Measurements from ENCODE around the gene F3. TPM values are rescaled to one million over a fixed set of nuclear protein-coding genes. Genes with fewer than 3 reads are reported as not detected.

The F3 gene
- total and polyA plus RNA-seq, 4 experiments from 2014 or later = 0.22 to 0.44 TPM; not detected in 2

GRCh38 chr1:94562519-94563260 lies 21.1 kb upstream of the F3 start:
- H3K9me3 ChIP-seq (ENCODE audit: control insufficient read depth in 1 of 2, low read length in 2 of 2) = no peaks in the 10 kb centered on the region
- H3K27me3 Mint-ChIP-seq = peaks cover 2% of the 10 kb centered on the region in 2 donors
- H3K36me3 ChIP-seq (ENCODE audit: insufficient read depth, low read length) = no peaks in the 10 kb centered on the region
- CTCF ChIA-PET (ENCODE audit: partially characterized antibody) = no interaction called here
- DNase-seq = no peak
- H3K4me3 Mint-ChIP-seq = no peak overlapping the region
- POLR2A ChIA-PET (ENCODE audit: partially characterized antibody) = no interaction called here
- H3K4me1 Mint-ChIP-seq = no peaks in the 10 kb centered on the region
- H3K36me3 Mint-ChIP-seq = peaks cover 0 to 2% of the 10 kb centered on the region in 2 donors
- peaks cover 0 to 6% (median 1%) of the 10 kb centered on the region in 8 donors for H3K9me3 Mint-ChIP-seq
- no peak overlapping the region for H3K27ac ChIP-seq (ENCODE audit: low read depth, low read length)
- H3K4me3 ChIP-seq (ENCODE audit: low read length in 2 of 2) = no peak overlapping the region
- no peaks in the 10 kb centered on the region for H3K27me3 ChIP-seq (ENCODE audit: insufficient read depth, low read length)
- intact Hi-C loops (cut with micrococcal nuclease) = no loop called here
- no peaks in the 10 kb centered on the region for H3K4me1 ChIP-seq (ENCODE audit: insufficient read depth, low read length)
- H3K27ac Mint-ChIP-seq = no peak overlapping the region

- no peak overlapping the region for H3K4me3 Mint-ChIP-seq
These were observed 18.8 kb upstream of the F3 start for GRCh38 chr1:94560333-94560732.

GRCh38 chr1:94559921-94560320 lies 18.4 kb upstream of the F3 start:
- Mint-ChIP-seq H3K27me3 (peaks cover 2 to 6% of the 10 kb centered on the region in 2 donors), H3K4me3 (no peak overlapping the region), H3K4me1 (no peaks in the 10 kb centered on the region), H3K36me3 (no peaks in the 10 kb centered on the region), H3K9me3 (peaks cover 0 to 6% (median 0%) of the 10 kb centered on the region in 8 donors), H3K27ac (no peak overlapping the region)
- no peak overlapping the region for H3K4me3 ChIP-seq (ENCODE audit: low read length in 2 of 2)
- H3K36me3 ChIP-seq (ENCODE audit: insufficient read depth, low read length) = no peaks in the 10 kb centered on the region
- H3K27ac ChIP-seq (ENCODE audit: low read depth, low read length) = no peak overlapping the region
- peak in 1 of 5 donors; percentile 29 for DNase-seq
- ChIA-PET CTCF (ENCODE audit: partially characterized antibody) (interaction anchor here (0.7 kb wide), 2 partner anchors 29 to 43 kb away, joined by 3 read pairs; no protein-coding TSS in a partner anchor), POLR2A (ENCODE audit: partially characterized antibody) (interaction anchor here (0.8 kb wide), 1 partner anchor 25 kb away, joined by 6 read pairs; no protein-coding TSS in a partner anchor)
- no peaks in the 10 kb centered on the region for H3K9me3 ChIP-seq (ENCODE audit: control insufficient read depth in 1 of 2, low read length in 2 of 2)
- intact Hi-C loops (cut with micrococcal nuclease) = no loop called here
- H3K27me3 ChIP-seq (ENCODE audit: insufficient read depth, low read length) = no peaks in the 10 kb centered on the region
- no peaks in the 10 kb centered on the region for H3K4me1 ChIP-seq (ENCODE audit: insufficient read depth, low read length)

More at GRCh38 chr1:94560333-94560732, 18.8 kb upstream of the F3 start:
- POLR2A ChIA-PET (ENCODE audit: partially characterized antibody) = interaction anchor here (0.8 kb wide), 1 partner anchor 25 kb away, joined by 6 read pairs; no protein-coding TSS in a partner anchor
- Histone ChIP-seq H3K36me3 (ENCODE audit: insufficient read depth, low read length) (no peaks in the 10 kb centered on the region), H3K9me3 (ENCODE audit: control insufficient read depth in 1 of 2, low read length in 2 of 2) (no peaks in the 10 kb centered on the region), H3K27ac (ENCODE audit: low read depth, low read length) (no peak overlapping the region), H3K27me3 (ENCODE audit: insufficient read depth, low read length) (no peaks in the 10 kb centered on the region), H3K4me3 (ENCODE audit: low read length in 2 of 2) (no peak overlapping the region), H3K4me1 (ENCODE audit: insufficient read depth, low read length) (no peaks in the 10 kb centered on the region)
- Mint-ChIP-seq H3K36me3 (no peaks in the 10 kb centered on the region), H3K9me3 (peaks cover 0 to 6% (median 0%) of the 10 kb centered on the region in 8 donors), H3K4me1 (no peaks in the 10 kb centered on the region), H3K27me3 (peaks cover 2% of the 10 kb centered on the region in 2 donors), H3K27ac (no peak overlapping the region)
- DNase-seq = no peak
- intact Hi-C loops (cut with micrococcal nuclease) = no loop called here
- CTCF ChIA-PET (ENCODE audit: partially characterized antibody) = interaction anchor here (0.7 kb wide), 2 partner anchors 30 to 44 kb away, joined by 3 read pairs; no protein-coding TSS in a partner anchor

GRCh38 chr1:94555091-94555490 lies 13.5 kb upstream of the F3 start:
- H3K4me3 ChIP-seq (ENCODE audit: low read length in 2 of 2) = no peak overlapping the region
- H3K36me3 ChIP-seq (ENCODE audit: insufficient read depth, low read length) = no peaks in the 10 kb centered on the region
- peaks cover 0 to 4% (median 0%) of the 10 kb centered on the region in 8 donors for H3K9me3 Mint-ChIP-seq
- intact Hi-C loops (cut with micrococcal nuclease) = no loop called here
- POLR2A ChIA-PET (ENCODE audit: partially characterized antibody) = no interaction called here
- no peaks in the 10 kb centered on the region for H3K27me3 ChIP-seq (ENCODE audit: insufficient read depth, low read length)
- no peak for DNase-seq
- H3K9me3 ChIP-seq (ENCODE audit: control insufficient read depth in 1 of 2, low read length in 2 of 2) = no peaks in the 10 kb centered on the region
- H3K27ac ChIP-seq (ENCODE audit: low read depth, low read length) = no peak overlapping the region
- no peaks in the 10 kb centered on the region for H3K4me1 ChIP-seq (ENCODE audit: insufficient read depth, low read length)
- CTCF ChIA-PET (ENCODE audit: partially characterized antibody) = no interaction called here
- H3K27me3 Mint-ChIP-seq = peaks cover 2 to 6% of the 10 kb centered on the region in 2 donors
- no peak overlapping the region for H3K4me3 Mint-ChIP-seq
- H3K4me1 Mint-ChIP-seq = no peaks in the 10 kb centered on the region
- no peak overlapping the region for H3K27ac Mint-ChIP-seq
- H3K36me3 Mint-ChIP-seq = no peaks in the 10 kb centered on the region

GRCh38 chr1:94554580-94554979 lies 13.0 kb upstream of the F3 start:
- Histone ChIP-seq H3K27ac (ENCODE audit: low read depth, low read length) (no peak overlapping the region), H3K27me3 (ENCODE audit: insufficient read depth, low read length) (no peaks in the 10 kb centered on the region), H3K4me3 (ENCODE audit: low read length in 2 of 2) (no peak overlapping the region), H3K4me1 (ENCODE audit: insufficient read depth, low read length) (no peaks in the 10 kb centered on the region), H3K36me3 (ENCODE audit: insufficient read depth, low read length) (no peaks in the 10 kb centered on the region), H3K9me3 (ENCODE audit: control insufficient read depth in 1 of 2, low read length in 2 of 2) (no peaks in the 10 kb centered on the region)
- Mint-ChIP-seq H3K4me1 (no peaks in the 10 kb centered on the region), H3K36me3 (no peaks in the 10 kb centered on the region), H3K9me3 (peaks cover 0 to 4% (median 0%) of the 10 kb centered on the region in 8 donors), H3K27ac (no peak overlapping the region), H3K27me3 (peaks cover 2 to 6% of the 10 kb centered on the region in 2 donors), H3K4me3 (no peak overlapping the region)
- POLR2A ChIA-PET (ENCODE audit: partially characterized antibody) = no interaction called here
- DNase-seq = no peak
- intact Hi-C loops (cut with micrococcal nuclease) = no loop called here
- CTCF ChIA-PET (ENCODE audit: partially characterized antibody) = no interaction called here

GRCh38 chr1:94553931-94554330 lies 12.4 kb upstream of the F3 start:
- intact Hi-C loops (cut with micrococcal nuclease) = no loop called here

GRCh38 chr1:94553323-94553730 lies 11.8 kb upstream of the F3 start:
- CTCF ChIA-PET (ENCODE audit: partially characterized antibody) = no interaction called here
- no peaks in the 10 kb centered on the region for H3K27me3 ChIP-seq (ENCODE audit: insufficient read depth, low read length)
- no peak for DNase-seq
- no peaks in the 10 kb centered on the region for H3K4me1 Mint-ChIP-seq
- no peaks in the 10 kb centered on the region for H3K4me1 ChIP-seq (ENCODE audit: insufficient read depth, low read length)
- H3K27ac ChIP-seq (ENCODE audit: low read depth, low read length) = no peak overlapping the region
- intact Hi-C loops (cut with micrococcal nuclease) = no loop called here
- POLR2A ChIA-PET (ENCODE audit: partially characterized antibody) = no interaction called here
- H3K9me3 Mint-ChIP-seq = no peaks in the 10 kb centered on the region
- no peaks in the 10 kb centered on the region for H3K36me3 Mint-ChIP-seq
- peaks cover 2 to 9% of the 10 kb centered on the region in 2 donors for H3K27me3 Mint-ChIP-seq
- no peak overlapping the region for H3K4me3 Mint-ChIP-seq
- H3K27ac Mint-ChIP-seq = no peak overlapping the region
- H3K4me3 ChIP-seq (ENCODE audit: low read length in 2 of 2) = no peak overlapping the region
- H3K36me3 ChIP-seq (ENCODE audit: insufficient read depth, low read length) = no peaks in the 10 kb centered on the region
- no peaks in the 10 kb centered on the region for H3K9me3 ChIP-seq (ENCODE audit: control insufficient read depth in 1 of 2, low read length in 2 of 2)

More at GRCh38 chr1:94553931-94554330, 12.4 kb upstream of the F3 start:
- H3K27ac Mint-ChIP-seq = no peak overlapping the region
- H3K27me3 Mint-ChIP-seq = peaks cover 2 to 9% of the 10 kb centered on the region in 2 donors
- Histone ChIP-seq H3K9me3 (ENCODE audit: control insufficient read depth in 1 of 2, low read length in 2 of 2) (no peaks in the 10 kb centered on the region), H3K27ac (ENCODE audit: low read depth, low read length) (no peak overlapping the region), H3K27me3 (ENCODE audit: insufficient read depth, low read length) (no peaks in the 10 kb centered on the region), H3K4me3 (ENCODE audit: low read length in 2 of 2) (no peak overlapping the region), H3K36me3 (ENCODE audit: insufficient read depth, low read length) (no peaks in the 10 kb centered on the region), H3K4me1 (ENCODE audit: insufficient read depth, low read length) (no peaks in the 10 kb centered on the region)
- no peak for DNase-seq
- POLR2A ChIA-PET (ENCODE audit: partially characterized antibody) = no interaction called here
- no peaks in the 10 kb centered on the region for H3K36me3 Mint-ChIP-seq
- no peaks in the 10 kb centered on the region for H3K4me1 Mint-ChIP-seq
- H3K4me3 Mint-ChIP-seq = no peak overlapping the region
- H3K9me3 Mint-ChIP-seq = peaks cover 0 to 4% (median 0%) of the 10 kb centered on the region in 8 donors
- CTCF ChIA-PET (ENCODE audit: partially characterized antibody) = no interaction called here
